GM21576 (cell line): ENCODE results near the gene INPP5J.
"Not testable (repeated sequence)": the region's sequence is repeated elsewhere in the genome, so short reads cannot be mapped to it uniquely, and the experiment has no call there.

Experiments used
- ATAC-seq: cut with Tn5 transposase; IDR thresholded peaks from one replicate; pipeline ENCODE4 v1.9.1; 2021; ENCODE audit warnings: mild to moderate bottlenecking, moderate library complexity; ENCODE audit not compliant: unreplicated experiment

Gene INPP5J

DNA sequence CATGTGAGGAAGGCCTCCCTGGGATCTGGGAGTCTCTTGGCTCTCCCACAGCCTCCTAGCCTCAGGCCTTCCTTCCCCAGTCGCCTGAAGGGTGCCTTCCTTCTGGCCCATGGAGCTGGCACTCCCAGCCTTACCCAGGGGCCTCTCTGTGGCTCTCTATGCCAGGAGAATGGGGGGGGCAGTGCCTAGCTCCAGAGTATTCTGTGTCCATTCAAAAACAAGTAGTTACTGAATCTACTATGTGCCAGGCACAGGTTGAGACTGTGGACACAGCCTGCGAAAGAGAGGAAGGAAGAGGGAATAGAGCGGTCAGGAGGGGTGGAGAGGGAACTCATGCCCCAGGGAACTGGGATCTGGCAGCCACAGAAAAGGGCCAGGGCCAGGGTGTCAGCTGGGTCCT is 20.3 kb downstream of the INPP5J start:
- ATAC-seq: no peak

DNA sequence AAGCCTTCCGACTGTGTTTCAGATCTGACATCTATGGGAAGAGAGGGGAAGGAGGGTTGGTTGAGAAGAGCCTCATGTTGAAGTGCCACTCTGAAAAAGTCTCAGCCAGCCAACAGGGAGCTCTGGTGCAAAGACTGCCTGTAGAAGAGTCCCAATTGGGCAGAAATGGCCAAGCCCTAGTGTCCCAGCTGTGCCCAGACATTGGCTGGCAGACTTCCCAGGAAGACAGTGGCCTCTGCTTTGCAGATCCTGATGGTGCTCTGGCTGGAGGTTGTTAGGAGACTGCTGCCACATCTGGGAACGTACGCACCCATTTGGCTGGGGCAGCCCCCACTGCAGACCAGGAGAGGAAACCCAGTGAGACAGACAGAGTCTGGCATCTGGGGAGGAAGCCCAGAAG is 20.8 kb downstream of the INPP5J start:
- no peak for ATAC-seq

DNA sequence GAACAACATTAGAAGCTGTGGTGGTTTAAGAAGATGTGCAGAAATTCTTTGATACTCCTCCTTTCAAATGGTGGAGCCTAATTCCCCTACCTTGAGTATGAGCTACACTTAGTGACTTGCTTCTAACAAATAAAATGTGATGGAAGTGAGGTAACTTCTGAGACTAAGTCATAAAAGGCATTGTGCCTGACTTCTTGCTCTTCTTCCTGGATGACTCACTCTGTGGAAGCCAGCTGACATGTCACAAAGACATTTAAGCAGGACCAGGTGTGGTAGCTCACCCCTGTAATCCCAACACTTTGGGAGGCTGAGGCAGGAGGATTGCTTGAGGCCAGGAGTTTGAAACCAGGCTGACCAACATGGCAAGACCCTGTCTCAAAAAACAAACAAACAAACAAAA is 21.5 kb downstream of the INPP5J start:
- ATAC-seq: no peak

DNA sequence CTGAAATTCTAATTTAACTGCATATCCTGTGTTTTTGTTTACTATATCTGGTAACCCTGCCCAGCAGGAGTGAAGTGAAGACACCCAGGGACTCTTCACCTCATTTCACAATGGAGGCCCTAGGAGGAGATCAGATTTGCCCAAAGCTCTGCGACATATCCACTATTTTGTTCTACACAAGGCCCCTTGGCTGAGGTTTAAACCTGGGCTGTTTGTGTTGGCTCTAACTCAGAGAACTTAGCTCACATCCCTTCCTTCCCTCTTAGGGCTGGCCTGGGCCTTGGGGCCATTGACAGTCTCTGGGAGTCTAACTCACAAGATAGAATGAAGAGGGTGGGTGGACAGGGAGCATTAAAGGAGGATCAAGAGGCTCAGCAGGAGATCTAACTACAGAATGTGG is 25.7 kb downstream of the INPP5J start:
- no peak for ATAC-seq

DNA sequence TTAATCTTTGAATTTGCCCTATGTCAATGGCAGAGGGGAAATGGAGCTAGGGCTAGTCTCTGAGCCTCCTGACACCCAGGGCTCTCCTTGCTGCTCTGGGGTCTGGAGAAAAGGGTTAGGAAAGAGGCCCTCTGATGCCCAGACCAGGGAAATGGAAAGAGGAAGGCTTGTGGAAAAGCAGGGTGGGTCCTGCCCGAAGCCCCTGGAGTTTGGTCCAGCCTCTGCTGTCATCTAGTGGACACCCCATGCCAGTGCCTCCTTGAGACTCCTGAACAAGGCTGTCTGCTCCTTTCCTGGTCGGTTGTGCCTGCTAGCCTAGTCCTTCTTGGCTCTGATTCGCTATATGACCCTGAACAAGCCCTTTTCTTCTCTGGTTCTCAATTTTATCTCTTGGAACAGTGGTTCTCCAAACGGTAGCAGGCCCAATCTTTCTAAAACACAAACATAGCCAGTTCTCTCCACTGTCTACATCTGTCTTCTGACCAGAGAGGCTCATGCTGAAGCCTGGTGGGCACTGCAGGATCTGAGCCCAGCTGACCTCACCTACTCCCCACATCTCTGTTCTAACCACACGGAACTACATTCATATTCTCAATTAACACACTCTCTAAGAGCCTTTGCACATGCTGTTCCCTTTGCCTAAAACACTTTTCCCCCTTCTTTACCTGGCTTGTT is 26.3 kb downstream of the INPP5J start:
- no peak for ATAC-seq

DNA sequence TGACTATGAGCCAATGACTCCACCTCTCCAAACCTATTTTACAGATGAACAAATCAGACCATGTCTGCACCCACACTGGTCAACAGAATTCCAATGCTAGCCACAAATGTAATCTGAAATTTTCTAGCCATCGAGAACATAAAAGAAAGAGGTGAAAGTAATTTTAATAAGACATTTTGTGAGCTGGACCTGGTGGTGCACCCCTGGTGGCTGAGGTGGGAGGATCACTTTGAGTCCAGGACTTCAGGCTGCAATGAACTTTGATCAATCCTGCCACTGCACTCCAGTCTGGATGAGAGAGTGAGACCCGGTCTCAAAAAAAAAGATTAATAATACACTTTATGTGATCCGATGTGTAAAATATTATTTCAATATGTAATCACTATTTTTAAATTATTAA is 27.8 kb downstream of the INPP5J start:
- ATAC-seq: no peak

DNA sequence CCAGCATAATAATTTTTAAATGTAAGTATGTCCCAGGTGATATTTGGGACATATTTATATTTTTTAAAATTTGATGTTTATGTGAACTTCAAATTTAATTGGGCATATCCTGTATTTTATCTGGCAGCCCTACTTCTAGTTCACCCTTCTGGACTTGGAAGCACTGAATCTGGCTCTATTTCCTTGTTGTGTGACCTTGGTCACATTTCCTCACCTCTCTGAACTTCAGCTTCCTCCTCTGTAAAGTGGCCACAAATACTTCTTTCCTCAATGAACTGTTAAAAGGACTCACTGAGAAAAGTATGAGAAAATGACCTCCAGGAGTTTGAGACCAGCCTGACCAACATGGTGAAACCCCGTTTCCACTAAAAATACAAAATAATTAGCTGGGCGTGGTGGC is 29.1 kb downstream of the INPP5J start:
- no peak for ATAC-seq

DNA sequence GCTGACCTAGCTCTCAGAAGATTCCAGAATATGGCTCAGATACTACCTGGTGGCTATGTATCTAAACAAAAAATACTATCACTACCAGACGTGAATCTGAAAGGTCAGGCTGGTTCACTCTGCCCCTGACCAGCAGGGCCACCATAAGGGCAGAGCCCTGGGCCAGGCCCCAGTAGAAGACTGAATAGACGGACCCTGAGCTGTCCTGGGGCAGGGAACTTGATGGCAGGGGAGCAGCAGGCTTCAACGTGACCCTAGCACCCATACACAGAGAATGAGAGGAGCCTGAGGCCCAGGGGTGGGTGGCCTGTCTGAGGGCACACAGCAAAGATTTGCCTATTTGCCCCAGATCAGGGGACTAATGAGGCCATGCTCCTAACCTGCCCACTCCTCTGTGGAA is 30.6 kb downstream of the INPP5J start:
- ATAC-seq: no peak

DNA sequence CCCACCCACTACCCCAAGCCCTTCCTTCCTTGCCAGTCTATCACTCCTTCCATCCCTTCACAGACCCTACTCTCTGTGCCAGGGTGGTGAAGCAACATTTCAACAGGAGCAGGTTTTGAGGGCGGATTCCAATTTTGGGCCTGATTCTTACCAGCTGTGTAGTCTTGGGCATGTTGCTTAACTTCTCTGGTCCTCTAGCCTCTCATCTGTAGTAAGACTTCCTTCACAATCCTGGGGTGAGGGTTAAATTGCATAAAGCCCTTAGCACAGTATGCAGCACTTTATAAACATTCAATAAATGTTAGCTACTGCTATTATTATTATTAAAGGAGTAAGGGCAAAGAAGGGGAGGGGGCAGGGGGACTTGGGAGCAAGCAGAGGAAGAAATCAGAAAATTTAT is 32.2 kb downstream of the INPP5J start:
- no peak for ATAC-seq

DNA sequence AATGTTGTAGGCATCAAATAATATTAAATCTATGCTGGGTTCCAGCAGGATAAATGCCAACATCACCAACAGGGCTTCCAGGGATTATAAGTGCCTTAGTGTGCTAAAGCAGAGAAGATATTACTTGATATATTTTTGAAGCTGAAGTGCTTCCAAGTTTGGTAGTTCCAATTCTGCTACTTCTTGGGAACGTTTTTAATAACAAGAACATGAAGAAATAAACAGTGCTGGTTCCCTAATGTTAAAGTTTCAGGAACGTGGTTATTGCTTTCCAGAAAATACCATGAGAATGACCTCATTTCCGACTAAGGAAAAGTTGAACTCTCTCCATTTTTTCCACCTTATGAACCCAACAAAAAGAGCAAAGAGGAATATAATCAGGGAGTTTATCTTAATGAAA is 32.7 kb downstream of the INPP5J start:
- ATAC-seq: no peak

DNA sequence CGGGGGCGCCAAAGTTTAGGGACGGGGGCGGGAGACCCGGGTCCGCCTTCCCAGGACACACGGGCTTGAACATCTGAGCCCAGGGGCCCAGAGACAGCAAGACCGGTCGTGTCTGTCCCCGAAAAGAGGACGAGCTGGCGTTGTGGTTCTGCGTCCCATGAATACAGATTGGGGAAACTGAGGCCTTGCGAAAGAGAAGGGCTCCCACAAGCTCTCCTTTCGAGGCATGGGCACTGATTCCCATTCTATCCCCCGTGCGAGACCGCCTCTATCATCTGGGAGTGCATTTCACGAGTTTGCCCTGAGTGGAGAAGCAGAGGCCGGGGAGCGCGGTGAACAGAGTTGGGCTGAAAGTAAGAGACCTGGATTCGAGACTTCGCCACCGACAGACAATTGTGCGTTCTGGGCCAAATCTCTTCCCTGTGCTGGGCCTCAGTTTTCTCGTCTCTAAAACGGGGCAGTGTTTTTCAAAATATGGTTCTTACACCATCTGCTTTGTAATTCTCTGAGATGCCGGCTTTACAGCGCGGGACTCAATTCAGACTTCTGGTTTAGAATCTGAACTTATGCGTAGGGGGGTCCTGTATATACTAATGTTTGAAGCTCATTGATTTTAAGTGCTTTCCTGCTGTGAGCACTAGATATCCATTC is 37.7 kb downstream of the INPP5J start:
- ATAC-seq: no peak

DNA sequence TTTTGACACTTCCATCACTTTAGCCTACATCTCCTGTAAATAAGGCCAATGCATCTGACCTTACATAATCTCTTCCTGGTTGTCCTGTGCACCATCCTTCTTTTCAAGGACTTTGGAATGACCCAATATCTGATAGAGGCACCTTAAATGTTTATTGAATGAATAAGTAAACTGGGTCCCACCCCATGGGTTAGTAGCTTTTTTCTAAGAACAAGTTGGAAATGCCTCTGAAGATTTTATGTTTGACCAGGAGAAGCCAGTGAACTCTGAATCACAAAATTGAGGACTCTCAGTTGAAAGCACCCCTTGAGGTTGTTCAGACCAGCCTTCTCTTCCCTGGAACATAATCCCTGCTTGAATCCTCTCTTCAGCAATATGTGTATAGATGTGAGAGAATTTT is 38.6 kb downstream of the INPP5J start:
- ATAC-seq: no peak

DNA sequence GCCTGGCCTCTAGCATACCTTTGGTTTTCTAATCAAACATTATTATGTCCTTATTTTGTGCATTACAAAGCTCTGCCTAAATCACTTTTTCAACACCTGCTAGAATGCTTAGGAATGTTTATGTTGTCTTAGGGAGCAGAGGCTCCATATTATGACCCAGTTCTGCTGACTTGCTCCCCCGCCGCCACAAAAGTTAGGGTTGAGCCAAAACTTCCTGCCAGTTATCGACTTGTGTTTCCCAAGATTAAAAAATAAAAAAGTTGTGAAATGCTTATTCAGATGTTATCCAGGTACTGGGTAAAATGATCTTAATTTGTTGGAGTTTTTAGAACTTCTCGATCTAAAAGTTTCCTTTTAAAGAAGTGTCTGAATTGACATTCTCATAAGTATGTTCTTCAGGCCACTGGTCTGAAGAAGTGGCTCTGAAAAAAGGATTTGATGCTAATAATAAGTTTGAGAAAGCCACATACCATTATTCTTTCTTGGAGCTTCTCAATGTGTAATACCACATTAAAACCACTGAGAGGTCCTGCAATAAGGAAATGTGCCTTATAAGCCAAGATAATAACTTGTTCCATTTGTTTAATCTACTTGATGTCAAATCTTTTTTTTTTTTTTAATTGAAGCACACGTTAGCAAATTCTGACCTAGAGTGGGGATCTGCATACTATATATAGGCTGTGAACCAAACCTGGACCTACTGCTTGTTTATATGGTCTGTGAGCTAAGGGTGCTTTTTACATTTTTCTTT is 39.4 kb downstream of the INPP5J start:
- ATAC-seq: no peak

DNA sequence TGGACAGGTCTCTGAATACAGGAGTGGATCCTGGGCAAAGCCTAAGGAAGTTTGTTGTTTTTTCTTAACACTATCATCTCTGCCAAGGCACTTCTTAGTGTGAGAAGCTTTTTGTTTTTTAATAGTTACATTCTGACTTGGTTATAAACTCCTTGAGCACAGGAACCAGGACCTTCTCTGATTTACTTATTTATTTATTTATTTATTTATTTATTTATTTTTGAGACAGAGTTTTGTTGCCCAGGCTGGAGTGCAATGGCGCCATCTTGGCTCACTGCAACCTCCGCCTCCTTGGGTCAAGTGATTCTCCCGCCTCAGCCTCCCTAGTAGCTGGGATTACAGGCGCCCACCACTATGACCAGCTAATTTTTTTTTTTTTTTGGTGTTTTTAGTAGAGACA is 48.2 kb downstream of the INPP5J start:
- no peak for ATAC-seq

DNA sequence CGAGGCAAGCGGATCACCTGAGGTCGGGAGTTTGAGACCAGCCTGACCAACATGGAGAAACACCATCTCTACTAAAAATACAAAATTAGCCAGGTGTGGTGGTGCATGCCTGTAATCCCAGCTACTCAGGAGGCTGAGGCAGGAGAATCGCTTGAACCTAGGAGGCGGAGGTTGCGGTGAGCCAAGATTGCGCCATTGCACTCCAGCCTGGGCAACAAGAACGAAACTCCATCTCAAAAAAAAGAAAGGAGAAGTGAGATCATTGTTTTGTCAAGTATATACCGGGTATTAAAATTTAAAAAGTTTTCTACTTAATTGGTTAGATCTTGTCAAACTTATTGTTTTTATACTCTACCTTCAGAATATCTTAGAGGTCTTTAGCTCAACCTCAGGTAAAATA is 49.0 kb downstream of the INPP5J start:
- not testable (repeated sequence) for ATAC-seq

DNA sequence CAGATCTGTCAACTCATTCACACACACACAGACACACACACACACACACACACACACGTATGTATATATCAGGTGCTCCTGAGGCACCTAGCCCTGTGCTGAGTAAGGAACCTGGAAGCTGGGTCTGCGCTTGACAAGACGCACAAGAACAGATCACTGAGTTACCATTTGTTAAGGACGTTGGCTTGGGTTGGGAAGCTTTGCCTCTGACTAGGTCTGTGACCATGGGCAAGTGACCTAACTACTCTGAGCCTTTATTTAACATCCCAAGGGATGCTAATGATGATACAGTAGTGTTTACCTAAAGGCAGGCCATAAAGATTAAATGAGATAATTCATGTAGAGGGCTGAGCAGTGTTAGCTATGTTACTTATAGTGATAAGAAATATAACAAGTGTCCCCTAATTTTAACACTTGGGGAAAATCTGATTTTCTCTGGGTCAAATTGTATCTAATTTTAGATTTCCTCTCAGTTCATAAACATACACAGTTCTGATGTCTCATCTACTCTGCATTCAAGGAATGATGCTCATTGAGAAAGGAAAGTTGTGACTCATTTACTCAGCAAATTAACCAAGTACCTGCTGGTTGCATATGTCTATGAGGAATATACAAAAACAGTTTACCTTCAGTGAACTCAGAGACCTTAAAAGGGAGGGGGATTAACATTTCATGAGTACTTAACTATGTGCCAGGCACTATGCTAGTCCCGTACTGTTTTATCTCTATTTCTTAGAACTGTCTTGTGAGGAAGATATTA is 50.8 kb downstream of the INPP5J start:
- no peak for ATAC-seq

DNA sequence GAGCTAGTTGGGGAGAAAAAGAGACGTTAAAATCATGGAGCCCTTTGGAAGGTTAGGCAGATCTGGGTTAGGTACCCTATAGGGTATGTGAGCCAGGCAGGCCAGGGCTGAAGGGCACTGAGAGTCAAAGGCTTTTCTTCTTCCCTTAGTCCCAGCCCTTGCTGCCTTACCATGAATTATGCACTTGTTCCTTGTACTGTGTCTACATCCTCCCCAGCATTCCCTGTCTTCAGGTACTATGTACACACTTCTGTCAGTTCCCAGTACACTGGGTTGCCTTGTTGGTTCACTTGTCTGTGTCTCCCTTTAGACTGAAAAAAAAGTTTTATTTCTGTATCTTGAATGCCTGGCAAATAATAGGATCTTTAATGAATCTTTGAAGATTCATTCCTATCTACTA is 54.2 kb downstream of the INPP5J start:
- ATAC-seq: no peak

DNA sequence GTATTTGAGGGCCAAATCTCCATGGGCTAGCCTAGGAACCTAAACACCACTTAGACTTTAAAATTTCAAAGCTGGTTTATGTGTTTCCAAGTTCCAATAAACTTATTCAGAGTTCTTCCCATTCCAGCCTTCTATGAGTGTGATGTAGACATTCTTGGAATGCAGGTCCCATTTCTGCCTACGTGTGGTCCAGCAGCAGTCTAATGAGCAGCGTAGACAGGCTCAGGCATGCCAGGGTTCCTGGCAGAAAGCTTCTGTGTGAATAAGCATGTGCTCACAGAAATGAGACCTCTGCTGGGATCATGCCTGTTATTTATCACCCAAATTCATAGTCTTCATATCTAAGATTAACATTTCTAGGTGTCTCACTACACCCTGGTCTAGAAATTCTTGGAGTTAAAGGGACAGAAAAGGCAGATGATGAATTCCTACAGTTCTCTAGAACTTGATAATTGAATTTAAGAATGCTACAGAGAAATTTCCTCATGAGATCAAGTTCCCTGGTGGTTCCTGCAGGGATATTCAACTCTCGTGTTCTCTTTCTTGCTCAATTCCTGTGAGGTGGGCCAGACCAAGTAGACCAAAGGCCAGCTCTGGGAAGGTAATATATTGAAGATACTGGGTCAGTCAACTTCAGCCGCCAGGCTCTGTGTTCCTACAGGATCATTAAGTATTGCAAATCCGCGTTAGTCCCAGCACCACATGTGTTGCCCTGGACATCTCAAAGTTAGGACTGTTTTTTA is 54.8 kb downstream of the INPP5J start:
- ATAC-seq: no peak

DNA sequence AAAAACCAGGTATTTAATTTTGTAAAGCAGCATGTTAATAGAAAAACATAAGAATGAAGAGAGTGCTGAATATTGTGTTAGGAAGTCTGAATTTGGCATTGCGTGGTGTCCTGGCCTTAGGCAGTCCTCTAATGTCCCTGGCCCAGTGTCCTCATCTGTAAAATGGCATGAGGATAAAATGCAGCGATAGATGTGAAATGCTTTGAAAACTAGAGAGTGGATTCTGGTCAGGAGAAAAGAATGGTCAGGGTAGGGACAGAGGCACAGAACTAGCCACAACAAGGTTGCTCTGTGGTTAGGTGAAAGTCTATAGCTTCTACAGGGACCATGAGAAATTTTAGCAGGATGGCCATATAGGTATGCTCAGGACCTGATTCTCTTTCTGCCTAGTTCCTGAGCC is 56.1 kb downstream of the INPP5J start:
- no peak for ATAC-seq

DNA sequence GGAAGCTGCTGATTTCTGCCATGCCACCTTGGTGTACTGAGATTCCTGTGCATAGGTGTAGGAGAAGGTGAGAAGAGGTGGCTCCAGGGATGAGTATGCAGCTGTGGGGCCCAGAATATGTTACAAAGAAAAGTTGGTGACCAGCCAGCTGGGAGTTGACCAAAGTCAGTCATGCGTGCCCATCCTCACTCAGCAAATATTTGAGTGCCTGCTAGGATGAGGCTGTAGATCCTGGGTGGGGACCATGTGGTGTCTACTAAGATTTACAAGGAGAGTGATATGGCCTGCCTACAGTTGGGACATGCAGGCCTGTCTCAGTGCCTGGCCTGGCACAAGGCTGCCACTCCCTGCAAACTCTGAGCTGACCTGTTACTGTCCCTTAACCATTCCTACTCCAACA is 56.6 kb downstream of the INPP5J start:
- ATAC-seq: no peak

DNA sequence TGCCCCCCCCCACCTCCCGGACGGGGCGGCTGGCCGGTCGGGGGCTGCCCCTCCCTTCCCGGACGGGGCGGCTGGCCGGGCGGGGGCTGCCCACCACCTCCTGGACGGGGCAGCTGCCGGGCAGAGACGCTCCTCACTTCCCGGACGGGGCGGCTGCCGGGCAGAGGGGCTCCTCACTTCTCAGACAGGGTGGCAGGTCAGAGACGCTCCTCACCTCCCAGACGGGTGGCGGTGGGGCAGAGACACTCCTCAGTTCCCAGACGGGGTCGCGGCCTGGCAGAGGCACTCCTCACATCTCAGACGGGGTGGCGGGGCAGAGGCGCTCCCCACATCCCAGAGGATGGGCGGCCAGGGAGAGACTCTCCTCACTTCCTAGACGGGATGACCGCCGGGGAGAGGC is 61.2 kb downstream of the INPP5J start:
- ATAC-seq: no peak
